Loucy (cell line): Measurements from ENCODE around the gene LCA5.
"Not testable (repeated sequence)": the region's sequence is repeated elsewhere in the genome, so short reads cannot be mapped to it uniquely, and the experiment has no call there.

Experiments used
- H2AFZ ChIP-seq: fragments of 200-600 bp; sonication (generic); 2 replicates; pipeline ENCODE4 v1.6.0; 2016; ENCODE audit warnings: antibody characterized with exemption, mild to moderate bottlenecking, low read length, moderate library complexity
- H3F3A ChIP-seq: fragments of 200-600 bp; 2 replicates; pipeline ENCODE4 v1.6.0; 2016; ENCODE audit warnings: antibody characterized with exemption, low read depth, mild to moderate bottlenecking
- H3K27me3 ChIP-seq: fragments of 200-600 bp; sonication (generic); 2 replicates; pipeline ENCODE4 v1.6.1; 2014; ENCODE audit warnings: low read length, mild to moderate bottlenecking; ENCODE audit not compliant: insufficient read depth, poor library complexity, severe bottlenecking
- H3K36me3 ChIP-seq: fragments of 200-600 bp; sonication (generic); 2 replicates; pipeline ENCODE4 v1.6.1; 2016; ENCODE audit warnings: low read length; ENCODE audit not compliant: insufficient read depth
- H3K4me1 ChIP-seq: fragments of 200-600 bp; sonication (generic); 2 replicates; pipeline ENCODE4 v1.5.1; 2014; ENCODE audit warnings: low read length, mild to moderate bottlenecking; ENCODE audit not compliant: insufficient read depth, poor library complexity, severe bottlenecking
- H3K4me2 ChIP-seq: fragments of 200-600 bp; sonication (generic); 2 replicates; pipeline ENCODE4 v1.6.0; 2014; ENCODE audit warnings: antibody characterized with exemption, low read length, low read depth, mild to moderate bottlenecking; ENCODE audit not compliant: poor library complexity, severe bottlenecking
- H3K4me3 ChIP-seq: fragments of 200-600 bp; sonication (generic); 2 replicates; pipeline ENCODE4 v1.5.1; 2014; ENCODE audit warnings: low read length, mild to moderate bottlenecking, mixed read lengths; ENCODE audit not compliant: poor library complexity, severe bottlenecking
- H3K79me2 ChIP-seq: fragments of 200-600 bp; sonication (generic); 2 replicates; pipeline ENCODE4 v1.6.1; 2014; ENCODE audit warnings: low read length; ENCODE audit not compliant: insufficient read depth
- H3K9ac ChIP-seq: fragments of 200-600 bp; sonication (generic); 2 replicates; pipeline ENCODE4 v1.6.0; 2014; ENCODE audit warnings: mild to moderate bottlenecking, low read depth, low read length, moderate library complexity; ENCODE audit not compliant: poor library complexity, severe bottlenecking
- H3K9me2 ChIP-seq: fragments of 200-600 bp; sonication (generic); replicated peaks from 2 replicates; pipeline ENCODE4 v1.6.1; 2016; ENCODE audit warnings: low read depth, low read length, mixed read lengths
- H3K9me3 ChIP-seq: fragments of 200-600 bp; sonication (generic); 2 replicates; pipeline ENCODE4 v1.6.1; 2014; ENCODE audit warnings: mild to moderate bottlenecking, antibody characterized with exemption, low read length, low read depth; ENCODE audit not compliant: insufficient read depth
- H4K20me1 ChIP-seq: fragments of 200-600 bp; sonication (generic); 2 replicates; pipeline ENCODE4 v1.6.0; 2014; ENCODE audit warnings: antibody characterized with exemption, low read length, mild to moderate bottlenecking; ENCODE audit not compliant: insufficient read depth, poor library complexity, severe bottlenecking
- EZH2phosphoT487 ChIP-seq: fragments of 200-600 bp; IDR thresholded peaks from 2 replicates; pipeline ENCODE4 v1.6.1; 2018; ENCODE audit warnings: antibody characterized with exemption, mild to moderate bottlenecking, moderate library complexity, borderline replicate concordance
- TF ChIP-seq, protein P1 (sequence below): fragments of 200-600 bp; sonication (generic); conservative IDR thresholded peaks from 2 replicates; pipeline ENCODE4 v1.5.1; 2014; ENCODE audit warnings: mild to moderate bottlenecking, antibody characterized with exemption, low read length

The LCA5 gene

GRCh38 chr6:79543411-79543810 lies 6.2 kb upstream of the LCA5 start:
- Histone ChIP-seq H3K79me2 (no peaks in the 10 kb centered on the region), H3K9me2 (no peaks in the 10 kb centered on the region), H3F3A (no peaks in the 10 kb centered on the region), H3K4me1 (no peaks in the 10 kb centered on the region), H2AFZ (no peak overlapping the region), H3K9me3 (no peaks in the 10 kb centered on the region), H3K36me3 (no peaks in the 10 kb centered on the region), H4K20me1 (no peaks in the 10 kb centered on the region), H3K27me3 (no peaks in the 10 kb centered on the region), H3K9ac (no peak overlapping the region), H3K4me3 (no peak overlapping the region), H3K4me2 (no peak overlapping the region)
- TF ChIP-seq, protein P1, sequence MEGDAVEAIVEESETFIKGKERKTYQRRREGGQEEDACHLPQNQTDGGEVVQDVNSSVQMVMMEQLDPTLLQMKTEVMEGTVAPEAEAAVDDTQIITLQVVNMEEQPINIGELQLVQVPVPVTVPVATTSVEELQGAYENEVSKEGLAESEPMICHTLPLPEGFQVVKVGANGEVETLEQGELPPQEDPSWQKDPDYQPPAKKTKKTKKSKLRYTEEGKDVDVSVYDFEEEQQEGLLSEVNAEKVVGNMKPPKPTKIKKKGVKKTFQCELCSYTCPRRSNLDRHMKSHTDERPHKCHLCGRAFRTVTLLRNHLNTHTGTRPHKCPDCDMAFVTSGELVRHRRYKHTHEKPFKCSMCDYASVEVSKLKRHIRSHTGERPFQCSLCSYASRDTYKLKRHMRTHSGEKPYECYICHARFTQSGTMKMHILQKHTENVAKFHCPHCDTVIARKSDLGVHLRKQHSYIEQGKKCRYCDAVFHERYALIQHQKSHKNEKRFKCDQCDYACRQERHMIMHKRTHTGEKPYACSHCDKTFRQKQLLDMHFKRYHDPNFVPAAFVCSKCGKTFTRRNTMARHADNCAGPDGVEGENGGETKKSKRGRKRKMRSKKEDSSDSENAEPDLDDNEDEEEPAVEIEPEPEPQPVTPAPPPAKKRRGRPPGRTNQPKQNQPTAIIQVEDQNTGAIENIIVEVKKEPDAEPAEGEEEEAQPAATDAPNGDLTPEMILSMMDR, result no peak
- no peak for TF ChIP-seq EZH2phosphoT487

GRCh38 chr6:79538106-79538971 lies 1.1 kb upstream of the LCA5 start:
- Histone ChIP-seq H3K27me3 (no peaks in the 10 kb centered on the region), H3K79me2 (no peaks in the 10 kb centered on the region), H3K36me3 (no peaks in the 10 kb centered on the region), H3F3A (no peaks in the 10 kb centered on the region), H3K4me3 (no peak overlapping the region), H3K9ac (no peak overlapping the region), H3K9me2 (no peaks in the 10 kb centered on the region), H3K9me3 (no peaks in the 10 kb centered on the region), H4K20me1 (no peaks in the 10 kb centered on the region), H3K4me1 (no peaks in the 10 kb centered on the region), H3K4me2 (no peak overlapping the region), H2AFZ (no peak overlapping the region)
- no peak for TF ChIP-seq EZH2phosphoT487
- TF ChIP-seq, protein P1, result no peak

GRCh38 chr6:79536585-79536953 lies 661 bp downstream of the LCA5 start:
- no peak for TF ChIP-seq EZH2phosphoT487
- TF ChIP-seq, protein P1, result no peak
- H3K36me3 ChIP-seq, result no peaks in the 10 kb centered on the region
- no peak overlapping the region for H2AFZ ChIP-seq
- H3K27me3 ChIP-seq, result no peaks in the 10 kb centered on the region
- H3K4me1 ChIP-seq, result no peaks in the 10 kb centered on the region
- H3F3A ChIP-seq, result no peaks in the 10 kb centered on the region
- H3K4me3 ChIP-seq, result no peak overlapping the region
- H3K79me2 ChIP-seq, result no peaks in the 10 kb centered on the region
- no peaks in the 10 kb centered on the region for H3K9me2 ChIP-seq
- H4K20me1 ChIP-seq, result no peaks in the 10 kb centered on the region
- no peak overlapping the region for H3K9ac ChIP-seq
- H3K4me2 ChIP-seq, result no peak overlapping the region
- H3K9me3 ChIP-seq, result no peaks in the 10 kb centered on the region

GRCh38 chr6:79529567-79529966 lies 7.7 kb downstream of the LCA5 start:
- H3K9me2 ChIP-seq, H3K79me2 ChIP-seq, H2AFZ ChIP-seq, H3K9me3 ChIP-seq, H3K4me3 ChIP-seq, H3K4me2 ChIP-seq, H3F3A ChIP-seq, H3K36me3 ChIP-seq, H4K20me1 ChIP-seq, H3K4me1 ChIP-seq, H3K9ac ChIP-seq, H3K27me3 ChIP-seq: not testable (repeated sequence)
